SKM-1 (cell line): ENCODE results near the gene MSI1.

Experiments used
- DNase-seq: peaks from one replicate; lab custom pipeline; 2025; ENCODE audit not compliant: unreplicated experiment; lab: John Stamatoyannopoulos, UW

Gene MSI1

GRCh38 chr12:120324841-120325417 lies 44.0 kb downstream of the MSI1 start:
- DNase-seq: no peak

DNA sequence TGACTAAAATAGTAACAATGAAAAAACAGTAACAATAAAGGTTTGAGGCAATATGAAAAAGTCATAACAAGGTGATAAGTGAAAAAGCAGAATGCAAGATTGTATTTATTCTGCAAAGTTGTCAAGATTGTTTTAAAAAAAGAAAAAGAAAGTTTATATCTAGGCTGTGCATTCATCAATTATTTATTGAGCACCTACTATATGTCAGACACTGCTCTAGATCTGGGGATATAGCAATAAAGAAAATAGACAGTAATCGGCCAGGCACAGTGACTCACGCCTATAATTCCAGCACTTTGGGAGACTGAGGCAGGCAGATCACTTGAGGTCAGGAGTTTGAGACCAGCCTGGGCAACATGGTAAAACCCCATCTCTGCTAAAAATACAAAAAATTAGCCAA lies 45.2 kb downstream of the MSI1 start:
- no peak for DNase-seq

- DNase-seq: no peak
Measured at GRCh38 chr12:120321382-120322202, 47.4 kb downstream of the MSI1 start.

DNA sequence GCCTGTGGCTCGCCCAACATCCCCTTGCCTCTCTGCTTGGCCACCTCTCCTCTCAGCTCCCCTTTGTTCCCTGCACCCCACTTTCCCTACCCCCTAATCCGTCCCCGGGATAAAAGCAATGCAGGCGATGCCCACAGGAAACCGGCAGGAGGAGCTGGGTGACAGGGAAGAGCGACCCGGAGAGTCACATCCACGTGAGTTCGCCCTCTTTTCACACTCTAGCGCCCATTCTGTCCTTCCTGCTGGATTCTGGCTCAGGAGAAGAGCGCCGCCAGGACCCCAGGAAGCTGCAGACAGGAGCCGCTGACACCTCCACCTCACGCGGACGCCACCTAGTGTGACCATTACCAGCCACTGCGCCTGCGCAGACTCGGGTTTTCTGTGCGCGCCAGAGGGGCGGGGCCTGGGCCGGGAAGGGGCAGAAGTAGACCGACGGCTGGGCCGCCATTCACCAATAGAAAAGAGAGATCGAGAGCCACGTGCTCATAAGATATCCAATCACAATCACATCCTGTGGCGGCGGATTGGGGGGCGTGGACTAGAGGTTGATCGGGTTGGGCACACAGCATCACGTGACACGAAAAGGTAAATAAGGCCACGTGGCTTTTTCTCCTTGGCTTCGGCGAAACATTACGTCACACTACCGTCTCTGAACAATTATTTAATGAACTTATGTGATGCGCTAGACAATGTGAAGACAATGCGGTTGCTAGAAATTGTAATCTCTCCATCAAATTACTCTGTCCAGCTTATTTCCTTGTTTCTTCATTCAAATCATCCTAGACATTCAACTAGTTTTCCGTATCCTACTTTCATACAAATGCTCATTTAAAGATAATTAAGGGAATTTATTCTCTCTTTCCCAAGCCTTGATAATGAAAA lies 51.5 kb downstream of the MSI1 start:
- DNase-seq: peak; percentile 70

- no peak for DNase-seq
Measured at GRCh38 chr12:120316798-120317223, 52.2 kb downstream of the MSI1 start.

DNA sequence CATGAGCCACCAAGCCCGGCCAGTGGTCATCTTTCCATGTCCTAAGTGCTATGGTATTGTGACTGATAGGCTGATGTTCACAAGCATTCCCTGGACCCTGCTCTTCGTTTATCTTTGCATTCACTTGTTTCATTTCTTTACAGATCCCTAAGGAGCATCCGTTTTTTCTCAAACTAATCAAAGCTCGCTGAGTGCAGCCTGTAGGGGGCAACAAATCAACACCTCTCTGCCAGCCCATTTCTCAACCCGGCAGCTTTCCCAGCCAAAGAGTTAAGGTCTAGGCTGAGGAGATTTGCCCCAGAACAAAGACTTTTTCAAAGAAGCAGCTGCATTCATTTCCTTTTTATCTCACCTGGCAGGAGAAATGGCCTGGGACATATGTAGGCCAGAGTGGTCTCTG lies 54.7 kb downstream of the MSI1 start:
- no peak for DNase-seq

DNA sequence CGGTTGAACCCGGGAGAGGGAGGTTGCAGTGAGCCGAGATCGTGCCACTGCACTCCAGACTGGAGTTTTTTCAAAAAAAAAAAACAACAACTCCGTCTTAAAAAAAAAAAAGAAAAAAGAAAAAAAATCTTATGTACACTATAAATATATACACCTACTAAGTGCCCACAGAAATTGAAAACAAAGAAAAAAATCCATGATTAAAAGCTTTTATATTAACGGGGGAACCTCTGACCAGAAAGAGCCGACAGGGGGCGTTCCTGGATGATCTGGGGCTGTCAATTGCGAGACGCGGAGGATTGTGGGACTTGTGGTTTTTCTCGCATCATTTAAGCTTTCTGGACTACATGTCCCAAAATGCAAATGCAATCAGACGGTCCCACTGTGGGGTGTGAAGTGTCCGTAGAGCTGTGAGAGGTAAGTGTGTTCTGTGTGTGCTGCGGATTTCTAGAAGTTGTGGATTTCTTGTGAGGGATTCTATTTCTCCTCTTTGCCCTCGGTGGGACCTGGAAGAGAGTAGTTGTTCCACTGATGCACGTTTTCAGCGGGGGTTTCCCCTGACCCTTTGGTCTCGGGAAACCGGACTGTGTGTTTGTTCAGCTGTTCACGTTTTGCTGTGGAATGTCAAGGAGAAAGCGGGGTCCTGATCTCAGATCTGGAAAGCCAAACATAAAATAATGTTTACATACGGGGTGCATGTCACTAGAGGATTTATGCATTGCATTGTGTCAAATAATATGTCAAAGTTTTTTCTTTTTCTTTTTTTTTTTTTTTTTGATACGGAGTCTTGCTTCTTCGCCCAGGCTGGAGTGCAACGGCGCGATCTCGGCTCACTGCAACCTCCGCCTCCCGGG lies 66.8 kb downstream of the MSI1 start, which contains the start of gene SIRT4:
SIRT4 (plus strand) TSS at position 360 of the 854 bp plus-strand sequence. CDS start 1,241 bp downstream, outside the sequence.
- DNase-seq: peak; percentile 52

DNA sequence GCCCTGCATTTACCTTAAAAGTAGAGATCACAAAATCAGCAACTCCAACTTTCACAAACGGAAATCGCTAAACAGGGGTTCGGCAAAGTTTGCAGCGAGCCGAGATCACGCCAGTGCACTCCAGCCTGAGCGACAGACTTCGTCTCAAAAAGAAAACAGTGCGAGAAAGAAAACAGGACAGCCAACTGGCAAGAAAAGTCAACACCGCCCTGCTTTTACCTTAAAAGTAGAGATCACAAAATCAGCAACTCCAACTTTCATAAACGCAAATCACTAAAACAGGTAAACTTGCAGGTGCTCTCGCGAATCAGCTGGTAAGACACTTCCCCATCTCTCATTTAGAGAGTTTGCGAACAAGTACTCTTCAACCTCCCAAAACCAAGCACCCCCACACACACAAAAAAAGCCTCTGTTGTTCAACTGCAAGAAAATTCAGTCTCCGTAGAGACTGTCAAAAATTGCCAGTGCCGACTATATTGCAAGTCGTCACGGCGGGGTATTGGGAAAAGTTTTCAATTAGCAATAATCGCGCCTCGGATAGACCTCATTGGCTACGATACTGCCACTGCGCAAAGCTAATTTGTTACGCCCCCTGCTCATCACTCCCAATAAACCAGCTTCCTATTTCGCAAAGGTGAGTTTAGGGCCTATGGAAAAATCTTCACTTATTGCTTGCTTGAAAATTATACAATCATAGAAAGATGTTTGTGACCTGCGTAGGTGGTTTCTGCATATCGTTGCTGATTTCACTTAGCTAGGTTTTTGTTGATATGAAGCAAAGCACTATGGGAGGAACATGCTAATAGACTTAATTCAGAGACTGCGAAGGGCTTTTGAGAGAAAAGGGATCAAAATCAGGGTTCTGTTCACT lies 76.1 kb downstream of the MSI1 start, which contains the start of gene RNU4-1:
RNU4-1 (minus strand) TSS at position 577 of the 871 bp plus-strand sequence.
- DNase-seq: peak; percentile 36

GRCh38 chr12:120292411-120292660 lies 76.6 kb downstream of the MSI1 start:
- DNase-seq: no peak
